SK-N-MC (cell line): ENCODE measurements around the gene SBF2.

ENCODE experiments used
- DNase-seq: peaks from one replicate; pipeline ENCODE4 v3.0.0-alpha.2; 2011; ENCODE audit warnings: low read depth, low spot score
- H3K27ac ChIP-seq: fragments of 200-600 bp; sonication (generic); 2 replicates; pipeline ENCODE4 v1.5.1; 2016; ENCODE audit warnings: mixed run types
- H3K36me3 ChIP-seq: fragments of 200-600 bp; sonication (generic); 2 replicates; pipeline ENCODE4 v1.6.1; 2017; ENCODE audit warnings: antibody characterized with exemption, low read length, mixed read lengths; ENCODE audit not compliant: insufficient read depth
- H3K4me3 ChIP-seq: fragments of 200-600 bp; sonication (generic); 2 replicates; pipeline ENCODE4 v1.5.1; 2016
- H3K9ac ChIP-seq: fragments of 200-600 bp; sonication (generic); 2 replicates; pipeline ENCODE4 v1.8.0; 2017; ENCODE audit warnings: mixed run types, mixed read lengths; ENCODE audit not compliant: insufficient read length
- H3K9me3 ChIP-seq: fragments of 200-600 bp; sonication (generic); 2 replicates; pipeline ENCODE4 v1.6.1; 2017; ENCODE audit warnings: low read depth, mild to moderate bottlenecking, antibody characterized with exemption, low read length, moderate library complexity, mixed read lengths
- EZH2 ChIP-seq: fragments of 200-600 bp; sonication (generic); IDR thresholded peaks from one replicate; pipeline ENCODE4 v1.6.1; 2017; ENCODE audit warnings: antibody characterized with exemption
- FOXP2 ChIP-seq: optimal IDR thresholded peaks from 2 replicates; pipeline ENCODE3; 2011; ENCODE audit warnings: mild to moderate bottlenecking, moderate library complexity; ENCODE audit not compliant: insufficient read depth; ENCODE audit errors: extremely low read length, control extremely low read depth
- POLR2AphosphoS5 ChIP-seq: IDR thresholded peaks from 2 replicates; pipeline ENCODE4 v1.6.1; 2012; ENCODE audit warnings: mild to moderate bottlenecking, low read depth, low read length, borderline replicate concordance

The SBF2 gene

DNA sequence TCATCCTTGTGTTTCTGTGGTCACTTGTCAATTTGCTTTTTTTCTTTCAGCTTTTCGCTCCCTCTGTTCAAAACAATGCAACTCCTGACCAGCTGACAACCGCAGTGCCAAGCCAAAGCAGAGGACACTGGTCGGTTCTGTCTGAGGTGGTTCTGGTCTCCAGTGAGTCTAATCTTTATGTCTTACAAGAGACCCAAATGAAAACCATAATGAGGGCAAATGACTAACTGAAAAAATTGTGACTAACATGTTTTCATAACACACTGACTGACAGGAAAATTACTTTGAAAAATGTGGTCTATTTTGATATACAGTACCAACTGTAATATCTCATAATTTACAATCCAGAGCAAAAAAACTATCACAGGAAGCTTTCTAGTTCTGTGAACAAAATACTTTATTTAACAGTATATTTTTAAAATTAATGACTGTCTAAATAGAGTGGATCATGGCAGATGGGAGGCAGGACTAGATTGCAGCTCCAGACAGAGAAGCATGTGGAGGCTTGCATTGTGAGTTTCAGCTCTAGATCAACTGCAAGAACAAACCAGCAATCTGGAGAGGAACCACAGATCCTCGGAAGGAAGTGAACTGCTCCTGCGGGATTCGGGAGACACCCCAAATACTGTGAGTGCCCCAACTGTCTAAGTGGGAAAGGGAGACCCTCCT lies 311.8 kb downstream of the SBF2 start:
- Histone ChIP-seq H3K4me3 (peak overlapping the region; percentile 53), H3K9me3 (no peaks in the 10 kb centered on the region), H3K36me3 (peaks cover 8% of the 10 kb centered on the region), H3K9ac (peak overlapping the region; percentile 63), H3K27ac (peak overlapping the region; percentile 92)
- no peak for DNase-seq
- TF ChIP-seq FOXP2 = no peak
- no peak for TF ChIP-seq EZH2
- TF ChIP-seq POLR2AphosphoS5 = no peak

DNA sequence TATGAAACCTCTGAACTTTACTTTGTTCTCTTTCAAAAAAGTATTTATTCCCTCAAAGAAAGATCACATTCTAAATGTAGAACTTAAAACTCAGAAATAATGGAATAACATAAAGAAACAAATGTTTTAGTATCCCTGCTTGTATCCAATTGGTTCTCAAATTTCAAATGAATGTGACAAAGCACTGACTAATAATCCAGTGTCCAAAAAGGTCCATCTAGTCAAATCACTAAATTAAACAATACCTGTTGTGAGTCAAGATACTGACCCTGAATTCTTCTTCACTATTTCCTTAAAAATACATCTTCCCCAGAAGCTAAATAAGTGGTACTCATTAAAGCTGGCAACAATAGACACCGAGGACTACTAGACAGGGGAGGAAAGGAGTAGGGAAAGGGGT lies 313.1 kb downstream of the SBF2 start:
- H3K9ac ChIP-seq = no peak overlapping the region
- no peak for DNase-seq
- TF ChIP-seq EZH2 (no peak), FOXP2 (no peak), POLR2AphosphoS5 (no peak)
- H3K4me3 ChIP-seq = no peak overlapping the region
- H3K9me3 ChIP-seq = no peaks in the 10 kb centered on the region
- peak overlapping the region; percentile 38; the same call in 1 of the 2 replicates for H3K27ac ChIP-seq
- H3K36me3 ChIP-seq = peaks cover 8% of the 10 kb centered on the region

DNA sequence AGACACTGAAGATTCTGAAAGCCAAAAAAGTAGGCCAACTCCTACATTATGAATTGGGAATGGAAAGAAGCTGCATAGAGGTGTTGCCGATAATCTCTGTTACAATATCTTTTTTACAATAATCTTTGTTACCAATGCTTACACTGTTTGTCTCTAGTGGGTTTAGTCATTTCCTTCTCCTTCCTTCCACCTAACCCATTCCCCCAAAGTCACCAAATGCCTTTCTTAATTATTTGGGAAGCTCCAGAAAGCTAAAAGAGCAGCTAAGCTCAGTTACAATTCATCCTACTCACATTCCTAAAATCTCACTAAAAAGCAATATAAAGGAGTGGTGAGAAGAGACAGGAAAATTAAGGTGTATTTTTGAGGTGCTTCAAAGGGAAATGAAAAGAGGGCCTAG lies 316.5 kb downstream of the SBF2 start:
- TF ChIP-seq POLR2AphosphoS5 (no peak), FOXP2 (no peak), EZH2 (no peak)
- H3K36me3 ChIP-seq = no peaks in the 10 kb centered on the region
- DNase-seq = no peak
- H3K4me3 ChIP-seq = no peak overlapping the region
- H3K27ac ChIP-seq = no peak overlapping the region
- H3K9me3 ChIP-seq = no peaks in the 10 kb centered on the region
- no peak overlapping the region for H3K9ac ChIP-seq

DNA sequence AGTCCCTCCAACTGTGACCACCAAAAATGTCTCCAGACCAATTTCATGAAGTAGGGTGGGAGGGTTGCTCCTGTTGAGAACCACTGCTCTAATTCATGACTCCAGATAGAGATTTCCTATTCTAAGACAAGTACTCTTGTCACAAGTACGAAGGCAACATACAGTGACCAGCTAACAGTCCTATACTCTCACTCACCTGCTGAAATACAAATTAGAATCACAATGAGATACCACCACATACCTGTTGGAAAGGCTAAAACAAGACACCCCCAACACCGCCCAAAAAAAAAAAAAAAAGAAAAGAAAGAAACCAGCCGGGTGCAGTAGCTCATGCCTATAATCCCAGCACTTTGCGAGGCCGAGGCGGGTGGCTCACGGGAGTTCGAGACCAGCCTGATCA lies 319.6 kb downstream of the SBF2 start:
- Histone ChIP-seq H3K9ac (no peak overlapping the region), H3K27ac (no peak overlapping the region), H3K9me3 (no peaks in the 10 kb centered on the region), H3K4me3 (no peak overlapping the region), H3K36me3 (no peaks in the 10 kb centered on the region)
- no peak for DNase-seq
- TF ChIP-seq FOXP2 = no peak

DNA sequence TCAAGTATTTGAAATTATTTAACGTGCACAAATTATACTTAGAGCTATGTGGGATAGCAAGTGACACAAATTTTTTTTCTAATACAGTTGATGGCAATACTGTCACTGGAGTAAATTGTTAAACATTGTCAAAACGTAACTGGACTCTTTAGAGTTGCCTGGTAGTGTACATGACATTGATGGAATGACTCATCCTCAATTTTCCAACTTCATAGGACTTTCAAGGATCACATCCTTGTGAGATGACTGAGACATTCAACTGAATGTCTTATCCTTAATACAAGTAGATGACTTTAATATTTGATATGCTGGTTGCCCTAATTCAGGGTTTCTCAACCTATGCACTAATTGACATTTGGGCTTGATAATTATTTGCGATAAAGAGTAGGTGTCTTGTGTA lies 320.1 kb downstream of the SBF2 start:
- TF ChIP-seq FOXP2 = no peak
- no peak for TF ChIP-seq EZH2
- no peak for TF ChIP-seq POLR2AphosphoS5
- Histone ChIP-seq H3K27ac (no peak overlapping the region), H3K9me3 (no peaks in the 10 kb centered on the region), H3K9ac (no peak overlapping the region), H3K36me3 (no peaks in the 10 kb centered on the region), H3K4me3 (no peak overlapping the region)
- no peak for DNase-seq

DNA sequence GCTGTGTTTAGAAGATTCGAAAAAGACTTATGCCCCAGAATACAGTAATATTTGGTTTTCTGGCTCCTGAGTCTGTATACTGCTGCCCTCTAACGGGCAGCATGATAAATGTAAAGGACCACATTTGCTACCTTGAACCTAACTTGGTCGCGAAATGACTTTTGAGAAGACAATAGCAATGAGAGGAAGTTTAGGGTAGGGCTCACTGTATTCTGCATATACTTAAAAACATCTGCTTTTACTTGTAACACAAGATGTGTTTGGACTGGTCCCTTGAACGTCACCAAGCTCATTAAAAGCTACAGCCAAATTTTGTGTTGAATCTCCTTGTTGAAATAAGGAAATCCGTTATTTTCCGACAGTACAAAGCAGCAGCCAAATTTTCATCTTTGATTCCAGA lies 321.0 kb downstream of the SBF2 start:
- Histone ChIP-seq H3K9me3 (no peaks in the 10 kb centered on the region), H3K4me3 (no peak overlapping the region), H3K9ac (no peak overlapping the region), H3K36me3 (peaks cover 6% of the 10 kb centered on the region; the same call in 1 of the 2 replicates), H3K27ac (no peak overlapping the region)
- TF ChIP-seq POLR2AphosphoS5 = no peak
- no peak for TF ChIP-seq FOXP2
- no peak for TF ChIP-seq EZH2
- peak; percentile 28 for DNase-seq

DNA sequence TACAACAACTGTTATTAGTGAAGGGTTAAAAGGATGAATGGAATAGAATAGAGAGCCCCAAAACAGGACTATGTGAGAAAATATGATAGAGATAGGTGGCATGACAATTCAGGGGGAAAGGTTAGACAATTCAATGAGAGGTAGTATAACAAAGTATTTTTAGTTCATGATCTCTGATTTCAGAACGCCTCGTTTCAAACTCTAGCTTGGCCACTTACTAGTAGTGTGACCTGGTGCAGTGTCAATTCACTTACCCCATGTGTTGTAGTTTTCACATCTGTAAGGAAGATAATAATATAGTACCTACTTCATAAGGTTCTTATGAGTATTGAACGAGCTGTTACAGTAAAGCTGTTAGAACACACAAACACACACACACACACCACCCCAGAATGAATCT lies 322.1 kb downstream of the SBF2 start:
- no peaks in the 10 kb centered on the region for H3K9me3 ChIP-seq
- H3K27ac ChIP-seq = no peak overlapping the region
- H3K36me3 ChIP-seq = peaks cover 6% of the 10 kb centered on the region; the same call in 1 of the 2 replicates
- H3K9ac ChIP-seq = no peak overlapping the region
- no peak overlapping the region for H3K4me3 ChIP-seq
- TF ChIP-seq FOXP2 (no peak), POLR2AphosphoS5 (no peak), EZH2 (no peak)
- DNase-seq = no peak

DNA sequence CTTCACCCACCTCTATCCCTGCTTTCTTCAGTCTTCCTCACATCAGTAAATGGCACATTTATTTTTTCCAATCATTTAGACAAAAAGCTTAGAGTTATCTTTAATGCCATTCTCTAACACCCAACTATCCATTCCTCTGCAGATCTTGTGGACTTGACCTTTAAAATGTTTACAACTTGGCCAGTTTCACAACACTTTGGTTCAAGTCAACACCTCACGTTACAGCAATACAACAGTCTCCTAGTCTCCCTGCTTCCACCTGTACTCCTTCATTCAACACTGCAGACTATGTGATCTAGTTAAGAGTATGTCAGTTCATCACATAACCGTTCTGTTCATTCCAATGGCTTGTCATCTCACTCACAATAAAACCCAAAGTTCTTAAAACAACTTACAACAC lies 325.0 kb downstream of the SBF2 start:
- Histone ChIP-seq H3K9ac (no peak overlapping the region), H3K27ac (no peak overlapping the region), H3K4me3 (no peak overlapping the region), H3K36me3 (peaks cover 6% of the 10 kb centered on the region; the same call in 1 of the 2 replicates), H3K9me3 (no peaks in the 10 kb centered on the region)
- TF ChIP-seq POLR2AphosphoS5 = no peak
- TF ChIP-seq EZH2 = no peak
- TF ChIP-seq FOXP2 = no peak
- no peak for DNase-seq

DNA sequence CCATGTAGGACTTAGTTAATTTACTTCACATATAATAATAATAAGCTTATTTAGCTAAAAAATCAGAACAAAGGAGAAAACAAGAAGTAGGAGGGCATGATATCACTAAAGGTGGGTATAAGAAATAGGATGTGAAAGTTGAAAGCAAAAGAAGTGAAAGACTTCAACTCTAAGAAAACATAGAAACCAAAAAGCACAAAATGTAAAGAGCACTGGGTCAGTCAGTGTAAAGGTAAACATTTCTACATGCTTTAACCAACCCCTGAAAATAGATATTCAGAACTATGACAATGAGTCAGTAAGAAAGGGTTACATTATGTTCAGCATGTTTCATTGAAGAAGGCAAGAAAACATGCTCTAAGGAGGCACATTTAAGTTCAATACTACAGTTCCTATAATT lies 331.3 kb downstream of the SBF2 start:
- H3K4me3 ChIP-seq = no peak overlapping the region
- no peak overlapping the region for H3K9ac ChIP-seq
- TF ChIP-seq FOXP2 (no peak), POLR2AphosphoS5 (no peak), EZH2 (no peak)
- H3K27ac ChIP-seq = no peak overlapping the region
- H3K36me3 ChIP-seq = peaks cover 15% of the 10 kb centered on the region
- no peak for DNase-seq
- no peaks in the 10 kb centered on the region for H3K9me3 ChIP-seq
